HG02938 (cell line): ENCODE data around the gene VWA8.
"Not testable (repeated sequence)": the region's sequence is repeated elsewhere in the genome, so short reads cannot be mapped to it uniquely, and the experiment has no call there.

Experiments used
- ATAC-seq: cut with Tn5 transposase; IDR thresholded peaks from one replicate; pipeline ENCODE4 v1.9.1; 2021; ENCODE audit warnings: mild to moderate bottlenecking, moderate library complexity; ENCODE audit not compliant: unreplicated experiment

The VWA8 gene

GRCh38 chr13:41751734-41752445 is 209.0 kb downstream of the VWA8 start:
- no peak for ATAC-seq

- no peak for ATAC-seq
Observed at GRCh38 chr13:41751277-41751676, 209.6 kb downstream of the VWA8 start.

GRCh38 chr13:41746259-41746658 is 214.7 kb downstream of the VWA8 start:
- no peak for ATAC-seq

GRCh38 chr13:41745496-41745895 is 215.4 kb downstream of the VWA8 start:
- not testable (repeated sequence) for ATAC-seq

- no peak for ATAC-seq
Observed at GRCh38 chr13:41742917-41743552, 217.9 kb downstream of the VWA8 start.

- ATAC-seq = no peak
Observed at GRCh38 chr13:41740479-41740878, 220.4 kb downstream of the VWA8 start.

GRCh38 chr13:41722684-41723535 is 238.0 kb downstream of the VWA8 start:
- ATAC-seq = no peak

- ATAC-seq = no peak
Observed at GRCh38 chr13:41720839-41721561, 239.9 kb downstream of the VWA8 start.

- no peak for ATAC-seq
Observed at GRCh38 chr13:41716236-41716635, 244.7 kb downstream of the VWA8 start.

GRCh38 chr13:41713405-41713804 is 247.5 kb downstream of the VWA8 start:
- no peak for ATAC-seq

- ATAC-seq = no peak
Observed at GRCh38 chr13:41710771-41711170, 250.1 kb downstream of the VWA8 start.

- no peak for ATAC-seq
Observed at GRCh38 chr13:41709511-41709910, 251.4 kb downstream of the VWA8 start.

- ATAC-seq = no peak
Observed at GRCh38 chr13:41708713-41709112, 252.2 kb downstream of the VWA8 start.

GRCh38 chr13:41707194-41707821 is 253.6 kb downstream of the VWA8 start:
- ATAC-seq = no peak

GRCh38 chr13:41706152-41706551 is 254.8 kb downstream of the VWA8 start:
- ATAC-seq = no peak

- no peak for ATAC-seq
Observed at GRCh38 chr13:41702540-41702939, 258.4 kb downstream of the VWA8 start.

GRCh38 chr13:41701676-41702075 is 259.2 kb downstream of the VWA8 start:
- no peak for ATAC-seq

GRCh38 chr13:41700790-41701310 is 260.1 kb downstream of the VWA8 start:
- ATAC-seq = no peak

- ATAC-seq = no peak
Observed at GRCh38 chr13:41699759-41700158, 261.1 kb downstream of the VWA8 start.

- no peak for ATAC-seq
Observed at GRCh38 chr13:41697578-41697977, 263.3 kb downstream of the VWA8 start.
